HG03108 (cell line): ENCODE data around the gene HLCS.

Experiments used
- ATAC-seq: cut with Tn5 transposase; IDR thresholded peaks from one replicate; pipeline ENCODE4 v1.9.1; 2021; ENCODE audit warnings: moderate library complexity; ENCODE audit not compliant: unreplicated experiment

The HLCS gene

DNA sequence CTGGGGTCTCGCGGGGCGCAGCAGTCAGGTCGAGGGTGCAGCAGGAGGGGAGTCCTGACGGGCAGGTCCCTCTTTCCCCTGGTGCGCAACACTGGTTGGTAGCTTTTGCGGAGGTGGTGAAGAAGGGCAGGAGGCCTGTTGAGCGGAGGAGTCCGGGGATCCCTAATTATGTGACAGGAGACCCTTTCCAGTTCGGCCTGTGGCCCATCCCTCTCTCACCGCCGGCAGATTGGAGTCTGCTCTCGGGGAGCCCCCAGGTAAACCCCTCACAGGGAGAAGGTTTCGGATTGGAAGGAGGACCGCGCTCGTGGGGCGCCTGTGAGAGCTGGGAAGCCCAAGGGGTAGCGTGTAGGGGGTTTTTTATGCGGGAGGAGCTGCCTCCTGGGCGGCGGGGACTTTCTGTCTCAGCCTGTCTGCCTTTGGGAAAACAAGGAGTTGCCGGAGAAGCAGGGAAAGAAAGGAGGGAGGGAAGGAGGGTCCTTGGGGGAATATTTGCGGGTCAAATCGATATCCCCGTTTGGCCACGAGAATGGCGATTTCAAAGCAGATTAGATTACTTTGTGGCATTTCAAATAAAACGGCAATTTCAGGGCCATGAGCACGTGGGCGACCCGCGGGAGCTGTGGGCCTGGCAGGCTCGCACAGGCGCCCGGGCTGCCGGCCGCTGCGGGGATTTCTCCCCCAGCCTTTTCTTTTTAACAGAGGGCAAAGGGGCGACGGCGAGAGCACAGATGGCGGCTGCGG is 258.0 kb downstream of the HLCS start:
- no peak for ATAC-seq

DNA sequence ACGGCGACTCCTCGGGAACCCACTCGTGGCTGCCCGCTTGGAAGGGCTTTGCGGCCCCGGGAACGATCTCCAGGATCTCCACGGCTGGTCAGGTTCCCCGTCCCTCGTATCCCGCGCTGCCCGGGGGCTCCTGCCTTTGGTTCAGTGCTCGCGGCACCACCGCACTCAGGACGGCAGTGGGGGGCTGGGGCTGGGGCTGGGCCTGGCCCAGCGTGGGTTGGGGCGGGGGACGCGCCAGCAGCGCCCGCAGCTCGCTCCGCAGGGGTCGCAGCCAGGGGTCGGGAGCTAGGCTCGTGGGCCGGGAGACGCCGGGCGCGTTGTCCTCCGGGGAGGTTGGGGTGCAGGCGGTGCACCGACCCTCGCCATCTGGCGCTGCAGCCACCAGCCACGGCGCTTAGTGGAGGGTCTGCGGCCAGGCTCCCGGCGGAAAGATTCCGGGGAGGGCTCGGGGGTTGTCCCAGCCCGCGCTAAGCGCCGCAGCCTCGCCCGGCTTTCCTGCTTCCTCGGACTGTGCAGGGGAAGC is 258.6 kb downstream of the HLCS start:
- ATAC-seq, result no peak

DNA sequence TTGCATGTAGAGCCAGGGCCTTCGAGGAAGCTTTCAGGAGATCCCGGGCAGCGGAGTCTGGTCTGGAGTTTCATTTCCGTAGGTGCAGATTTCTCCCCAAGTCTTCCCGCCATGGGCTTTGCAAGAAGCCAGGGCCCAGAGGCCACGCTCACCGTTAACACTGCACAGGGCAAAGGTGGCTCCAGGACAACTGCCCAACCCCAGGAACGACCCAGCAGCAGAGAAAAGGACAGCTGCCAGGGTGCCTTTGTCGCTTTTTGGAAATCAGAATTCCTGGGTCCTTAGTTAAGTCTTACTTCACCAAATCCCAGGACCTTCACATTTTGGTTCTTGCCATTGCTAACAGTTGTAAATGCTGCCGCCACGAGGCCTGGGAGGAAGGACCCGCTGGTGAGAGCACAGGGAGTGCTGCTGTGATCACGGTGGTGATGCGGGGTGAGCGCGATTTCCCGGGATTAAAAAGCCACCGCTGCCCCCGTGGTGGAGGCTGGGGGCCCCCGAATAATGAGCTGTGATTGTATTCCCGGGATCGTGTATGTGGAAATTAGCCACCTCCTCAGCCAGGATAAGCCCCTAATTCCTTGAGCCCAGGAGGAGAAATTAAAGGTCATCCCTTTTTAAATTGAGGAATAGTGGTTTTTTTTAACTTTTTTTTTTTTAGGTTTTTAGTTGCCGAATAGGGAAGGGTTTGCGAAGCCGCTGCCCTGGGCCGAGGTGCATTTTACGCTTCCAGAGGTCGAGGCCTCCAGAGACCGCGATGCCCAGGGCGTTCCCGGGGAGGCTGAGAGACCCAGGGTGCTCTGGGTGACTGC is 259.3 kb downstream of the HLCS start:
- no peak for ATAC-seq

DNA sequence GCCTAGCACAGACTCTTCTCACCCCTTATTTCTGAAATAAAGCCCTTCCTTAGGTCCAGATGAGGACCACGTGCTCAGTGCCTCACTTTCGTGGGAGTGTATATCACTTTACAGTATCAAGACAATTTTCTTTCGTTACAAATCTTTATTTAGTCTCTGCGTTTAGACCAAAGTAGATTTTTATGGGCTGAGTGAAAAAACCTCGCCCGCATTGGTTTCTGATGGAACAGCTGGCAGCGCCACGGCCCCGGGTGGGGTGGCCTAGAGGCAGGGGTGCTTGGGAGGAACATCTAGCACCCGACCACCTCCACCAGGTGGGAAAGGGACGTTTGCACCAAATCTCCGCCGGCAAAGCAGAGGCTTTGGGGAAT is 260.0 kb downstream of the HLCS start:
- ATAC-seq, result no peak

DNA sequence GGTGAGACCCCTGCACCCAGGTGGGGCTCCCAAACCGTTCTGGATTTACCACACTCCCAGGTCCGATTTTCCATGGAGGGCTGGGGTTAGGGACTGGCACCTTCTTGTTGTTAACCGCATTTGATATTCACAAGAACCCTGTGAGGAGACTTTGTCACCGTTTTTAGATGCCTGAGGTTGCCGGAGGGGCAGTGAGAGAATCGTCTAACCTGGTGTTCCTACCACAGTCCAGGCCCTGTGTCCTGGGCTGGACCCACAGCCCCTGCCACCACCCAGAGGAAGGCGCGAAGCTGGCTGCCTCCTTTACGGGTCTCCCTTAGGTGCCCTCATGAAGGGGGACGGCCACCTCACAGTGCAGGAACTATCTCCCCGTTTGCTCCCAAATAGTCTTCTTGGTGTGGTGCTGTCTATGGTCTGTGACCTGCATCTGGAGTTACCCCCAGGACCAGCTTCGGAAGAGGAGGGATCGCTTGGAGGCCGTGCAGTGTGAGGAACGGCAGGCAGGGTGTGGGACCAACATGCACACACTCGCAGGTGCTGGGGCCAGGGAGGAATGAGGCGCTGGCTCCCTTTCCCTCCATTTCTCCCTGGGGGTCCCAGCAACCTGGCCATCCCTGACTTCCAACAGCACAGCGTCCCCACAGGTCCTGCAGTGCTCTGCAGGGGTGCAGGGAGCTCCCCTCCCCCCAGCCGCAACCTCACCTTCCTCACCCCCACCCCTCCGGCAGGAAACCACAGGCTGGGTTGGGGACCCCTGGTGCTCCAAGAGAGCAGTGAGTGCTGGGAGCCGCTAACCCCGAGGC is 260.6 kb downstream of the HLCS start:
- ATAC-seq, result no peak

DNA sequence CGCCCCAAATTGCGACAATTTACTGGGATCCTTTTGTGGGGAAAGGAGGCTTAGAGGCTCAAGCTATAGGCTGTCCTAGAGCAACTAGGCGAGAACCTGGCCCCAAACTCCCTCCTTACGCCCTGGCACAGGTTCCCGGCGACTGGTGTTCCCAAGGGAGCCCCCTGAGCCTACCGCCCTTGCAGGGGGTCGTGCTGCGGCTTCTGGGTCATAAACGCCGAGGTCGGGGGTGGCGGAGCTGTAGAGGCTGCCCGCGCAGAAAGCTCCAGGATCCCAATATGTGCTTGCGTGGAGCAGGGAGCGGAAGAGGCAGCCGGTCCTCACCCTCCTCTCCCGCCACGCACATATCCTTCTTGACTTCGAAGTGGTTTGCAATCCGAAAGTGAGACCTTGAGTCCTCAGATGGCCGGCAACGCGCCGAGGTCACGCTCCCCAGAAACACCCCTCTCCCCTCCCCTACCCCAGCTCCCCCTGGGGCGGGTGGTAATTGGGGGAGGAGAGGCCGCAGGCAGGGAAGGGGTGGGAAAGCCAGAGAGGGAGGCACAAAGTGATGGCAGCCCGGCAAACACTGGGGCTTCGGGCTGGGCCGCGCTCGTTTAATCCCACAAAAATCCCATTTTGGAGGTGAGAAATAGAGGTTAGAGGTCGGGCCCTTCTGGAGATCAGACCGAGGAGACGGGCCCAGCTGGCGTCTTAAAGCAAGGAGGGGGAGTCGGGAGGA is 261.4 kb downstream of the HLCS start:
- ATAC-seq, result no peak

DNA sequence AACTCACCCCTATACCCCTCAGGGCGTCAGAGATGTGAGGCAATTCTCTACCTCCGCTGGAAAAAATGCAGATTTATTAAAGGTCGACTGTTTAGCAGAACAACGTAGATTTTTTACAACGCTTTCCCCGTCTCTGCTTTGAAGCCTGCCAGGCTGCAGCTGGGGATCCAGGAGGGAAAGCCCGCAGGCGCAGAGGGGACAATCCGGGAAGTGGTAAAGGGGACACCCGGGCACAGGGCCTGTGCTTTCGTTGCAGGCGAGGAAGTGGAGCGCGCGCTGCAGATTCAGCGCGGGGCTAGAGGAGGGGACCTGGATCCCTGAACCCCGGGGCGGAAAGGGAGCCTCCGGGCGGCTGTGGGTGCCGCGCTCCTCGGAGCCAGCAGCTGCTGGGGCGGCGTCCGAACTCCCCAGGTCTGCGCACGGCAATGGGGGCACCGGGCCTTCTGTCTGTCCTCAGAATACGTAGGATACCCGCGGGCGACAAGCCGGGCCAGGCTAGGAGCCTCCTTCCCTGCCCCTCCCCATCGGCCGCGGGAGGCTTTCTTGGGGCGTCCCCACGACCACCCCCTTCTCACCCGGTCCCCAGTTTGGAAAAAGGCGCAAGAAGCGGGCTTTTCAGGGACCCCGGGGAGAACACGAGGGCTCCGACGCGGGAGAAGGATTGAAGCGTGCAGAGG is 262.1 kb downstream of the HLCS start:
- ATAC-seq, result no peak

DNA sequence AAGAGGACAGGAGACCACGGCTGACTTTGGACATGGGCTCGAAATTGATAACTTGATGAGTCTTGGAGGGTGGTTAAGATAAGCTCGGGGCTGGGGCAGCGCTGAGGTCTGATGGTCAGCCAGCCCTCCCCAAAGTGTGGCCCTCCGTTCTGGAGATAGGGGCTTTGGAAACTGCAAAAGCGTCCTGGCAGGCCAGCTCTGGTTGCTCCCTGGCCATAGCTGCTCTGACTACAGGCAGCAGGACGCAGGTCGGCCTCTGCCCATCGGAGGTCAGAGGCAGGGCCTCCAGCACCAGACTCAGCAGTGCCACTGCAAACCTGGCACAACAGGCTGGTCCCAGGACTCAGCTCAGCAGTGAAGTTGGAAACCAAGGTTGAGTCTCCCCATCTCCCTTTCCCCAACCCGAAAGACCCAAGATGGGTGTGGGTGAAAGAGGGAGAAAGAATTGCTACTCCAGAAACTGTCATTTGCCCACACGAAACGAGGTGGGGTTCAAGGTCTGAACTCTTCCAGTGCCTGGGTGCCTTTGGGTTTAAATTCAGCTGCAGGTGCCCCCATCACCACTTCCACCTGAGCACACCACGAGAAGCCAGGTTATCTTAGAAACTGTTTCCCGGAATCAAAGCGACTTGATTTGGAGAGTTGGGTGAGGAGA is 262.7 kb downstream of the HLCS start:
- no peak for ATAC-seq

DNA sequence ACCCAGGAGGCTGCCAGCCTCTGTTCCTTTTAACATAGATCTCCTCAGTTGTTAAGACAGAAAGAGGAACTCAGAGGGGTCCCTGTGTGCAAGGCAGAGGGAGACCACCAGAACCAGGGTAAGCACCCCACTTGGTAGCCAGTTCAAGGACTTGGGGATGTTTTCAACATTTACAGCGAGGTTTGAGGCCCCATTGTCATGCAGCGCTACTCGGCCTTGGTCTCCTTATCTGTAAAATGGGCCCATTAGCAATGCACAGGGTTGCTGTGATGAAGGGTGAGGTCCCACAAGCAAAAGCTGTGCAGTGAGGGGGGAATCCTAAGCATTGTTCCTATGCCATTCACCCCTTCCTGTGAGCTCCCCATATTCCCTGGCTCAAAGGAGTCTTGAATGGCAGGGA is 263.3 kb downstream of the HLCS start:
- no peak for ATAC-seq

DNA sequence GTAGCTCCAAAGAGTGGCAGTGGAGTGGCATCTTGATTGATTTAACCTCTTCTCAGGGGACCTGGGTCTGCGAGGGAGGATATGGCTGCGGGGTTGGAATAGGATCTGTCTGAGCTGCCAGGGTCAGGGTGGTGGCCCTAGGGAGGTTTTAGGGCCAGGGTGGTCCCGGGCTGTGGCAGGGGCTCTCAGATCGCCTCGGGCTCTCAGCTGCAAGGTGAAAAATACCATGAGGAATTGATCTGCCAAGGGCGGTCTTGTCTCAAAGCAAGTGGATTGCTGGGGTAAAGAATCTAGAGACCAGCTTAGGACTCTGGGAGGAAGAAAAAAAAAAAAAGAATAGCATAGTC is 263.9 kb downstream of the HLCS start:
- ATAC-seq, result no peak

DNA sequence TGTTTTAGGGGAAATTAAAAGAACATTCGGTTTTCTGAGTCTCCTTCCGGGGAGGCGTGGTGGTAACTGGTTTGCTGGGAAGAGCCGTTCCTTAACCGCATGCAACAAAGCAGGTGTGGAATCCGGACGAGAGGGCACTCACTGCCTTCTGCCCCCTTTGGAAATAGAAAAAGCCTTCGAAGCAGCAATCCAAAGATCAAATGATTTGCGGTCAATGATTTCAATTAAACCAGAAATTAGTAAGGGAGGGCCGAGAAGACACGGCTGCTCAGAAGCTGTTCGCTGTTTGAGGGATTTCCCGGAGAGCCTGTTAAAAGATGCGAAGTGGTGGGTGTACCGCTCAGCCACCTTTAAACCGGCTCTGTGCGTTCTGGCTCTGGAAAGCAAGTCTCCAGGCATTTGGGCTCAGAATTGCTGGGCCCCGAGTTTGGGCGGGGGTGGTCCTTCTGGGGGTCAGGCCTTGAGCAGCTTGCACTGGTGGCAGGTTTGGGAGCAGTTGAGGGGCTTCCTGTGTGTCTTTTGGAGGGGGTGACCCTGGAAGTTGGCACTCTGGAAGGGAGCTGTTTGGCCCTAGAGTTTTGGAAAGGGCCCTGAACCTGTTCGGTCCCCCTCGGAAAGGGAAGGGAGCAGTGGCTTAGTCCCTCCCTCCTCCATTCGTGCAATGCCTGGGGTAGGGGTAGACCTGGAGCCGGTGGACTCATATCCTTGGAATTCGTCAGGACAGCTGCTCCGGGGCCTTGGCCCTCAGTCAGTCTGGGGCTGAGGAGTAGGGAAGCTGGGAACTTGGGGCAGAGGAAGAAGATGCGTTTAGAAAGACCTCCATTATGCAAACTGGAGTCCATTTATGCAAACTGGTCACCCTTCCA is 264.5 kb downstream of the HLCS start:
- ATAC-seq, result no peak

DNA sequence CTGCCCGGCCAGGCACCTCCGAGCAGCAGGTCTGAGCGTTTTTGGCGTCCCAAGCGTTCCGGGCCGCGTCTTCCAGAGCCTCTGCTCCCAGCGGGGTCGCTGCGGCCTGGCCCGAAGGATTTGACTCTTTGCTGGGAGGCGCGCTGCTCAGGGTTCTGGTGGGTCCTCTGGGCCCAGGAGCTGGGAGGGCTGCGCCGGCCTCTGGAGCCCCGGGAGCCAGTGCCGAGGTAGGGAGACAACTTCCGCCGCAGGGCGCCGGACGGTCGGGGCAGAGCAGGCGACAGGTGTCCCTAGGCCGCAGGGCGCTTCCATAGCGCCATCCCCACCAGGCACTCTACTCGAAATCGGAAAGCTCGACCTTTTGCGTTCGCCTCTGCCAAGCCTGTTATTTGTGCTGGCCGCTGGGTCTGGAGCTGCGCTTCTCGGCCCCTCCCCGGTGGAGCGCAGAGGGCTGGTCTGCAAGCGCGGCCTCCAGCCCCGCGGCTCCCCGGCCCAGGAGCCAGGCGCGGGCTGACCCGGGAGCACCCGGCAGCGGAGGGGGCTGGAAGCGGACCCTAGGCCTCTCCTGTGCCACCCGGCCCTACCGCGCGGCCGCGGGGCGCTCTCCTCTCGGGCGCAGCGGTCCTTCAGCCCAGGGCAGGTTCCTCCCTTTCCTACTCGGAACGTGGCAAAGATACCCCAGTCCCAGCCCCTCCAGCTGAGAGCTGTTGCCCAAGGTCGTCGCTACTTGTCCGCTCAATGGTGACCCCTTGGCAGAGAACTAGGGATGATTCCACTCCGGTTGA is 265.3 kb downstream of the HLCS start:
- no peak for ATAC-seq
